HG03280 (cell line): Measurements from ENCODE around the gene COASY.

ENCODE experiments used
- ATAC-seq: cut with Tn5 transposase; IDR thresholded peaks from one replicate; pipeline ENCODE4 v1.9.1; 2021; ENCODE audit warnings: mild to moderate bottlenecking, moderate library complexity; ENCODE audit not compliant: unreplicated experiment

The COASY gene

DNA sequence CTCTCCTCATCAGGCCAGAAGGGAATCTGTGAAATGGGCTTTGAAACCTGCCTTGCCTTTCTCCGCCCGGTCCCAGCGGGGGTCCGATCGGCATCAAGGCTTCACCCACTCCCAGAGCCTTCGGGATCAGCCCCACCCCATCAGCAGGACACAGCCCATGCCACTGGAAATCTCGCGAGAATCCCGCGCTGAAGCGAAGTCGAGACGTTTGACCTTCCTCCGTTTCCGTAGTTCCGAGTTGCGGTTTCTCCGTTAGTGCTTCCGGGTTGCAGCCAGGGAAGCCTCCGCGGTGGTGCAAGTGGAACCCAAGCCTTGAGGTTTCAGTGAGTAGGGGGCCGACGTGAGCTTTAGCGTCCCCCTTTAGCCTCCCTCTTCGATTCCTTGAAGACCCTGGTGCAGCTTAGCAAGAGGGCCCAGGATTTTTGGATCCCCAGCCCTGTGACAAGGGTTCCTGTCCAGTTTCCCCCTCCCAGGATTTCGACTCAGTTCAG lies at the start of gene COASY:
Gene COASY, plus strand, starts transcription at position 252 of the 491 bp plus-strand sequence. CDS start 475 bp downstream, outside the sequence.
- ATAC-seq, result peak; percentile 56

DNA sequence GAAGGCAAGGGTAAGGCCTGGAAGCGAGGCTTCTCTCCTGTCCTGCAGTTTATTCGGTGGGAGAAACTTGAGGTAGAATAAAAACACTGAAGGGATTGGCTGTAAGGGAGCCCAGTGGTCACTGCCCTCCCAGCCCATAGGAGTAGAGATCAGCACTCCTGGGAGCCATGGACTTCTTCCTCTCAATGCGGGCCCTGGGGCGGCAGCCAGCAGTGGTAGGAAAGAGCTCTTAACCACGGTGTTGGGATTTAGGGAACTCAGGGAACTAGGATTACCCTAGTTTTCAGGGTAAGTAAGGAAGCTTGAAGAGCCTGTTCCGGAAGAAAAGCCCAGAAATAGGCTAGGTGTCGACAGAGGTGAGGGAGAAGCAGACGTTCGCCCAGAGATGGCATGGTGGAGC lies 49.7 kb upstream of the COASY start:
- ATAC-seq, result no peak

DNA sequence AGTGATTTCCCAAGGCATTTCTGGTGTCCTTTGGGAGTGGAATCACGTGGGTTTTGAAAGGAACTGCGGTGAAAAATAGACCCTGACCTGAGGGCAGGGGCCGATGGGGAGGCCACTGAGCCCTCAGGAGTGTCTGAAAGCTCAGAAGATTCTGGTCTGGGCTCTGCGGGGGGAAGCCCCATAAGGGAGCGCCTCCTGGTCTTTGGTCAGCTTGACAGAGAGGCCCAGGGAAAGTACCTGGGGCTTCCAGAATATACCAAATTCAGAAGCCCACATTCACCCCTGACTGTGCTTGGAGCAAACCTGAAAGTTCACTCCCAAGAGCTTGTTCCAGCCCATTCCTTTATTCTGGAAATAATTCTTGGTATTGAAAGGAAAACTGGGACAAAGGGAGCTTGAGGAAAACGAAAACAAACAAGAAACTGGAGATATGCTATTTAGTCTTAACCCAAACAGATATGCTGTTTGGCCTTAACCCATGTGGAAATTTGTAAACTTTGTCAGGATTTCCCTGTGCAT lies 49.2 kb upstream of the COASY start:
- no peak for ATAC-seq

GRCh38 chr17:42513686-42514085 lies 48.3 kb upstream of the COASY start:
- ATAC-seq, result no peak

GRCh38 chr17:42514279-42514678 lies 47.7 kb upstream of the COASY start:
- no peak for ATAC-seq

GRCh38 chr17:42514867-42515266 lies 47.1 kb upstream of the COASY start:
- ATAC-seq, result no peak

DNA sequence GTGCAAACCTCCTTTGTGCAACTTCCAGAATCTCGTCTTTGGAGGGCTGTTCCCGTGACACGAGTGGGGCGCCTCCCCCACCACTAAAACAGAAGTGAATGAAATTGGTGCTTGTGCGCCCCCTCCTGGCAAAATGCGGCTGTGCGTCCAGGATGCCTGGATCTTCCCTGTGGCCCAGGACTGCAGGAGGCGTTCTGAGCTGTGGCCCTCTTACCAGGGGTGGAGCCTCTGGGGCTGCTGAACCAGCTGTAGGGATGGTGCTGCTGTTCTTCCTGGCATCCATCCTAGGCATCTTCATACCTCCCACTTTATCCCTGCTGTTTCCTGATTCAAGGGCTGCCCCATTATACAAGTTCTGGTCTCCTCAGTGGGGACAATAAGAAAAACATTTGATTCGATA lies 44.4 kb upstream of the COASY start:
- ATAC-seq, result no peak

DNA sequence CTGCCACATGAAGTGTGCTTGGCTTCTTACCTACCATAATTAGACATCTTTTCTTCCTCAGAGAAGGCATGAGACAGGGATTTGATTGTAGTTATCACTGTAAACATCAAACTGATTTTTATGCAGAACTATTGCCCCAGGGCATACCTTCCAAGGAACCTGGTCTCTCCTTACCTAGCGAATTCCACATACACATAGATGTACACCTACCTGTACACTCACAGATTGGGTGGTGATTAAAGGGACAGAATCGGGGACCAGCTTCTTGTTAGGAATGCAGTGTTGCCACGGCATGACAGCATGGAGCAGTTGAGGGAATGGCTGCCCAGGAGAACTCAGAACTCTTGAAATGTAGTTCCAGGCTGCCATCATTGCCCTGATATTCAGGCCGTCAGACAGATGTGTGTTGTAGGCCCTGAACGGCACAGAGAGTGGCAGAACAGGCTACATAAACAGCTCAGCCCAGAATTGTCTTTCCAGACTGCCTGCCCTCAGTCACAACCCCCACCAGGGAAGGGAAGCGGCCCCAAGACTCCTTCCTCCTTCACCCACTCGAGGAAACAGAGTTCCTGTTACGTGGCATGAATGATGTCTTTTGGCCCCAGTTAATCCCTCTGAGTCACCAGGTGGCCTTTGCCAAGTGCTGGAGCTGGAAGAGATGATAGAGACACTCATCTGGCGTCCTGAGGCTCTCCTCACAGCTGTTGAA lies 43.7 kb upstream of the COASY start:
- no peak for ATAC-seq

DNA sequence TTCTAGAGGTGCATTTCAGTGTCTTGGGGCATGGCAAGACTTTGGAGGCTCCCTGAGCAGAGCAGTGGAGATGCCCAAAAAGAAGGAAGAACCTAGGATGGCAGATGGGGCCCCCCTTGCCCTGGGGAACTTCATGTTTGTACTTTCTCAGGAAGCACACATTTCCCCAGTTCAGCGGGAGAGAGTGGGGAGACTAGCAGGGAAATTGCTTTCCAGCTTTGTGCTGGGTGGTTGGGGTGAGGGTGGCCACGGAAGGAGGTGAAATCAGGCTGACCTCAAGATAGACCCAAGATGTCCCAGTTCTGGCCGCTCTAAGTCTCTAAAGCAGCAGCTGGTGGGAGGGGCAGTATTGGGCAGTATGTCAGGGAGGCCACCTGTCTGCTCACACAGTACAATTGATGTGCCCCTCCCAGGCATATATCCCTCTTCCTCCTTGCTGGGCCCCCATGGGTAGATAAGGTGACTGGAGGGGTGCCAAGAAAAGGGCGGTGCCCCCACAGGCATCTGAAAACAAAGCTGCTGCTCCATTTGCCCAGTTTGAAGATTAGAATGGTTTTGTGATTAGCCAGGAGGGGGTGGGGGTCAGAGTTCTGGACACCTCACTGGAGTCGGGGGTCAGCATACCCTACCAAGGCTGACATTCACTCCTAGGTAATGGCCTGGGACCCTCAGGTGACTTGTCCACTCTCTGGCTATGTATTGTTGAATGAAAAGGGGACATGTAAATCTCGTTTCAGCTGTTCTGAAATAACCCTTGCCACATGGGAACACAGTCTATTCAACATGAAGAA lies 43.0 kb upstream of the COASY start:
- ATAC-seq, result no peak

GRCh38 chr17:42519546-42520491 lies 42.1 kb upstream of the COASY start:
- ATAC-seq, result no peak

- no peak for ATAC-seq
These were observed 41.4 kb upstream of the COASY start for GRCh38 chr17:42520540-42520951.

- ATAC-seq, result no peak
These were observed 40.9 kb upstream of the COASY start for GRCh38 chr17:42521036-42521435.

- ATAC-seq, result no peak
These were observed 40.2 kb upstream of the COASY start for GRCh38 chr17:42521666-42522262.

- no peak for ATAC-seq
These were observed 39.6 kb upstream of the COASY start for GRCh38 chr17:42522263-42522790.

GRCh38 chr17:42522798-42523278 lies 39.1 kb upstream of the COASY start:
- ATAC-seq, result no peak

GRCh38 chr17:42525221-42525620 lies 36.7 kb upstream of the COASY start:
- no peak for ATAC-seq

DNA sequence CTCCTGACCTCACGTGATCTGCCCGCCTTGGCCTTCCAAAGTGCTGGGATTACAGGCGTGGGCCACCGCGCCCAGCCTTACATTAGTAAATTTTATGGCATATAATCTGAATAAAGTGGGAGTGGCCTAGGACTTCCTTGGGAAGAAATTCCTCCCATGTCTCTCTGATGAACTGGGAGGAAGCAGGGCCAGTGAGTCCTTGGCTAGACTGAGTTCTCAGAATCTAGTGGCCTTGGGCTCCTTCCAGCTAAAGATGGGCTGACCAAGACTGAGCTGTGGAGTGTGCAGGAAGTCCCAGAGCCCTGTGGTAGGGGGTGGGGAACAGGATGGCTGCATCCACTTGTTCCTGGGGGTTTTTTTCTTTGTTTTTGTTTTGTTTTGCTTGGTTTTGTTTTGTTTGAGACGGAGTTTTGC lies 35.9 kb upstream of the COASY start:
- ATAC-seq, result no peak

- no peak for ATAC-seq
These were observed 34.0 kb upstream of the COASY start for GRCh38 chr17:42527932-42528331.

DNA sequence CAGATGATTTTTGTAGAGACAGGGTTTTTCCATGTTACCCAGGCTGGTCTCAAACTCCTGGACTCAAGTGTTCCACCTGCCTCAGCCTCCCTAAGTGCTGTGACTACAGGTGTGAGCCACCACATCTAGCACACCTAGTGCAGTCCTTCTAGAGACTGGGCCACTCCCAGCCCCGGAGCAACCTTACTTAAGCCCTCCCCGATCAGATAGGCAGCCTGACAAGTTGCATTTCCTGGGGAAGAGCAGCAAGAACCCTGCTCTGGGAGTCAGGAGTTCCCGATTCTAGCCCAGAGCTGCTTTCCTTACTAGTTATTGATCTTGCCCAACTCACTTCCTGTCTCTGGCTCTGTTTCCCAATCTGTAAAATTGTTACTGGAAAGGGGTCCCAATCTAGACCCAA lies 32.9 kb upstream of the COASY start:
- ATAC-seq, result no peak

- no peak for ATAC-seq
These were observed 30.9 kb upstream of the COASY start for GRCh38 chr17:42530952-42531454.
